GM18508 (cell line): ENCODE data around the gene NOX3.
A peak's percentile ranks its signal among the peaks of the same experiment; 100 is the strongest.
"Not testable (repeated sequence)": the region's sequence is repeated elsewhere in the genome, so short reads cannot be mapped to it uniquely, and the experiment has no call there.

ENCODE experiments used
- ATAC-seq: cut with Tn5 transposase; IDR thresholded peaks from one replicate; pipeline ENCODE4 v1.9.1; 2021; ENCODE audit warnings: moderate number of reproducible peaks; ENCODE audit not compliant: insufficient read depth, unreplicated experiment

NOX3 gene, protein sequence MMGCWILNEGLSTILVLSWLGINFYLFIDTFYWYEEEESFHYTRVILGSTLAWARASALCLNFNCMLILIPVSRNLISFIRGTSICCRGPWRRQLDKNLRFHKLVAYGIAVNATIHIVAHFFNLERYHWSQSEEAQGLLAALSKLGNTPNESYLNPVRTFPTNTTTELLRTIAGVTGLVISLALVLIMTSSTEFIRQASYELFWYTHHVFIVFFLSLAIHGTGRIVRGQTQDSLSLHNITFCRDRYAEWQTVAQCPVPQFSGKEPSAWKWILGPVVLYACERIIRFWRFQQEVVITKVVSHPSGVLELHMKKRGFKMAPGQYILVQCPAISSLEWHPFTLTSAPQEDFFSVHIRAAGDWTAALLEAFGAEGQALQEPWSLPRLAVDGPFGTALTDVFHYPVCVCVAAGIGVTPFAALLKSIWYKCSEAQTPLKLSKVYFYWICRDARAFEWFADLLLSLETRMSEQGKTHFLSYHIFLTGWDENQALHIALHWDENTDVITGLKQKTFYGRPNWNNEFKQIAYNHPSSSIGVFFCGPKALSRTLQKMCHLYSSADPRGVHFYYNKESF

DNA sequence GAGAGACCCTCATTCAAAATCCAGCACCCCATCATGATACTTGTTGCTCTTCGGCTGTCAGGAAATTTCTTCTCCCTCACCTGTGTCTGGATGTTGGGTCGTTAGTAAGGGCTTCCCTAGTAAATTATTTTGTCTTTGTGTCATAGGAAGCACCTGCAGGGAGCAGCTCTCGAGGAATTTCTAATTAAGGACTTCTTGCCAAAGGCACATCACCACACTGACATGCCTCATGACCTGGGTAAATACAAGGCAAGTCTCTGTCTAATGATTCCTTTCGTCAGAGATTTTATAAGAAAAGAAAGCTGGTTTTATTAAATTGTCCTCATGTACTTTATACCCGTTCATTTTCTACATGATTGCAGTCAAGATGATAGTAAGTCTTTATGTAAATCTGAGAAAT lies at the start of gene NOX3:
Gene NOX3, minus strand, starts transcription at position 74 of the 400 bp plus-strand sequence. Its CDS starts 39 bp downstream, at position 35.
- ATAC-seq: no peak

DNA sequence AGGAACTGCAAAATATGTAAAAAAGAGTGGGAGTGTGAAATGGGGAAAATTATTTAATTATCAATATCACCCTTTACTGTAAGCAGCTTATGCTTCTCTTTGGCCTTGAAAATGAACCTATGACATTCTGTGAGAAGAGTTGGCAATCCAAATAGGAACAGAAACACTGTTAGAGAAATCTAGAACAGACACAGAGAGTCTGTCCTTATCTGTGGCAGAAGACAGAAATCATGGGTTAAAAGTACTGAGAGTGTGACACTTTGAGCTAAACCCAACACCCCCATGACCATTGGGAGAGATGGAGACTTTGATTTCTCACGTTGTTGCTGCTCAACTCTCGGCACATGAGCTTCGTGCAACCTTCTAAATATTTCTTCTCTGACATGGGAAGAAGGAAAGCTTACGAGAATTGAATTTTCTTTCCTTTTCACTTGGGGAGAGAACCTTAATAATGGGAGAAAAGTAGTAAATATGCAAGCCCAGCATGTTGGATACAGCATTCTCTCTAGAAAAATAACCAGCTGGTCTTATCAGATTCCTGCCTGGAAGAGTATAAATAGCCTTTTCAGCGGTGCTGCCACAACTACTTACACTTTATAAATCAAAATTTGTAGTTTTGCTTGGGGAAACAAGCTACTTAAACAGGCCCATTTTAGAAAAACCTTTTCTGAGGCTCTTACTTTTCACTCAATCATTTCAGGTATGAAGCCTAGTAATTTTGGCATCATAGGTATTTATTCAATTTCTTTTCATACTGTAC lies 49.4 kb upstream of the NOX3 start:
- ATAC-seq: no peak

DNA sequence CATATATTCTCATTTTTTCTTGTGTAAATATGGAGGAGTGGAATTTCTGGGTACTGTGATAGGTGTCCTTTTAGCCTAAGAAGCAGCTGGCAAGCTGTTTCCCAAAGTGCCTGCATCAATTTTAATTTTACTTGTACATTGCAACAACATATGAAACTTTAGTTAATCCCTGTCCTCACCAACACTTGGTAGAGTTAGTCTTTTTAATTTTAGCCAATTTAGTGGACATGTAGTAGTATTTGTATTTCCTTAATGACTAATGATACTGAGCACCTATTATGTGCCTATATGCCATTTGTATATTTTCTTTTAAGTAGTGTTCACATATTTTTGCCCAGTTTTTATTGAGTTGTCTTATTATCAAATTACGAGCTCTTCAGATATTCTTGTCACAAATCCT lies 46.8 kb upstream of the NOX3 start:
- ATAC-seq: no peak

DNA sequence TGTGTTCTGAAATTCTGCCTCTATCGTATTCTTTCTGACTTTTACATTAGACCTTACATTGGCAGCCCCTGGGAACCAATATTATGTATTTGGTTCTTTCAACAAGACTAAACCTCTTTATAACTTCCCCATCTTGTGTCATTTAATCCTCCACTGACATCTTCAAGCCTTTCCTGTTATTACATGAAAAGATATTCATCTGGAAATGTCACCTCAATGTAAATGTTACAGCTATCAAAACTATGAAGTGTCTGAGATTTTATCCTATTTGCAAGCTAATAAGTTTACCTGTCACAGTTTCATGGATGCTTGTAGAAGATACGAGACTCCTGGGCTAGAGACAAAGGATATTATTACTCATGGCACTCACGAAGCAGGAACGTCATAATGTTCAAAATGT lies 43.9 kb upstream of the NOX3 start:
- no peak for ATAC-seq

DNA sequence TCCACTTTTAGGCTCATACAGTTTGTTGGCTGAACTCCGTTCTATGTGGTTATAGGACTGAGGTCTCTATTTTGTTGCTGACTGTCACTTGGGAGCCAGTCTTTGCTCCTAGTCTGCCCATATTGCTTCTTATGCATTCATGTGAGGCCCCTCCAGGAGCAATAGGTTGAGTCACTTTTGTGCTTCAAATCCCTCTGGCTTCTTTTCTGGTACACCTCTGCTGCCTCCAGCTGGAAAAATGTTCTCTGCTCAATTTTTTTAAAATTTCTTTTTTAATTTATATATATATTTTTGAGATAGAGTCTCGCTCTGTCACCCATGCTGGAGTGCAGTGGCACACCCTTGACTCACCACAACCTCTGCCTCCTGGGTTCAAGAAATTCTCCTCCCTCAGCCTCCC lies 42.7 kb upstream of the NOX3 start:
- ATAC-seq: no peak

DNA sequence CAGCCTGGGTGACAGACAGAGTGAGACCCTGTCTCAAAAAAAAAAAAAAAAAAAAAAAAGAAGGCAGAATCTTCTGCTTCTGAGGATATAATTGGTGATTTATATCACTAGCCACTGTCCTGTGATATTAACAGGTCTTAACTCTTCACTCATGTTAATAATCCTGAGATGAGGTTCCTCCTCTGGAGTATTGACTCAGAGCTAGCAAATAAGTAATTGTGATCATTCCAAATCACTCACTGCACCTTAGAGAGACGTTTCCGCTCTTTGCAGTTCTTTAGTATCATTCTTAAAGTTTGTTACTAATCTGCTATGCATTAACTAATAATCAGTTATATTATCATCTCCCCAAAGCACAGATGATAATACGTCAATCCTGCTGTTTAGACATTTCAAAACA lies 41.6 kb upstream of the NOX3 start:
- no peak for ATAC-seq

DNA sequence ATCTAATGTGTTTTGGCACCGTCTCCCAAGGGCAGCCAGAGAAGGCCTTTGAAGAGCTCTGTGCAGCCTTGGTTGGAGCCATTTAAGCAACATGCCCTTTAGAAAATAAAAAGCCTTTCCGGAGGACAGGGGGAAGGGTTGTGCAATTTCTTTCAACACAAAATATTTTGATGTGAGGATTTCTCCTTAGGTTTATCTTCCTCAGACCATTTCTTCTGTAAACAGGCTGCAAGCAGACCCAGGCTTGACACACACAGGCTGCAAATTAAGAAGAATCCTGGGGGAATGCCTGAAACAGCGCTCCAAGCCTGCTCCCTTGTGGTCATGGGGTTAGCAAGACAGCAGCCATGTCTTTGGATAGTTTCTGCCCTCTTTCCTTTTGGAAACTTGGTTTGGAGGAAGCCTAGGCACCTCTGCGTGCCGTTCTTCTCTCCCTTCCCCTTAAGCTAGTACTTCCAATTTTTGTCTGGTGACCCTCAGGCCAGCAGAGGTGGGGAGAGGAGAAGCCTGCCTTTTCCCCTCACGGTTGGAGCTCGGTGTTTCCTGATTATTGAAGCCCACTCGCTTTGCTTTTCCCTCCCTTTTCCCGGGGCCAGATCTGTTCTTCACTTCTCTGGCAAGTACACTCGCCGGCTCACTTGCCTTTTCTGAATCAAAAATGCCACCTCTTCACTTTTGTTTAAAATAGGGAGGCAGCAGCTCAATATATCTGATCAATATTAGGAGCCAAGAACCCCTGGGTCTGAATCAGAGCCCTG lies 39.6 kb upstream of the NOX3 start:
- no peak for ATAC-seq

DNA sequence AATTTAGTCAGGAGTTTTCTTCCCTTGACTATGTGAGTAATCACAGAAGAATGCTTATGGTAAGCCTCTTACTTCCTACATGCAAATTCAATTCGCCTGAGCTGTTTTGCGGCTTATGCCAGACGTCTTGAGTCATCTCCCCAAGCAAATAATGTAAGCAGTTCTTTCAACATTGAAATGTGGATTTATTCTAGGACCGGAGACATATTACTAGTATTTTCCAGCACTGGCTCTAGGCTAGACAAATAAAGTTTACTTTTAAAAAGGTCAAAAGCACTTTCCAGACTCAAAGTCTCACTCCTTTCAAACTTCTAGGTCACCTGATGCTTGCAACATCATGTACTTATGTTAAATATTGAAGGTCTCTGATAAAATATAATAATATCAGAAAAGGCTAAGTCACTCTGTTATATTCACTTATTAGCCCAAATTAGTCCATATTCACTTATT lies 38.1 kb upstream of the NOX3 start:
- ATAC-seq: peak; percentile 95

DNA sequence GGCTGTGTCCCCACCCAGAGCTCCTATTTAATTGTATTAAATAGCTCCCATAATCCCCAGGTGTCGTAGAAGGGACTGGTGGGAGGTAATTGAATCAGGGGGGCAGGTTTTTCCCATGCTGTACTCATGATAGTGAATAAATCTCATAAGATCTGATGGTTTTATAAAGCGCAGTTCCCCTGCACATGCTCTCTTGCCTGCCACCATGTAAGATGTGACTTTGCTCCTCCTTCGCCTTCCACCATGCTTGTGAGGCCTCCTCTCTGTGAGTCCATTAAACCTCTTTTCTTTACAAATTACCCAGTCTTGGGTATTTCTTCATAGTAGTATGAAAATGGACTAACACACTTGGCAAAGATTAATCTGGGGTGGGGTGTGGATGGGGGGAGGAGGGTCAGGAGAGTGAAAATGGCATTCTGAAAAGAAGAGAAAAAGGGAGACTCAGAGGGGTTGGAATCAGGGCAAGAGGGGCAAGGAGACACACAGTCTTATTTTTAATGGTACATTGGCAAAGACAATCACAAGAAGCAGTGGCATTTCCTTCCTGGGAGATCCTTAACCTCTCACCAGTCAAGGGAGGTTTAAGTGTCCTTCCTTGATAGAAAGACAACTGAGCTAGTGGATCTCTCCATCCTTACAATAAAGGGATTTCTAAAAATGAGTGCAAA lies 37.5 kb upstream of the NOX3 start:
- peak; percentile 17 for ATAC-seq

DNA sequence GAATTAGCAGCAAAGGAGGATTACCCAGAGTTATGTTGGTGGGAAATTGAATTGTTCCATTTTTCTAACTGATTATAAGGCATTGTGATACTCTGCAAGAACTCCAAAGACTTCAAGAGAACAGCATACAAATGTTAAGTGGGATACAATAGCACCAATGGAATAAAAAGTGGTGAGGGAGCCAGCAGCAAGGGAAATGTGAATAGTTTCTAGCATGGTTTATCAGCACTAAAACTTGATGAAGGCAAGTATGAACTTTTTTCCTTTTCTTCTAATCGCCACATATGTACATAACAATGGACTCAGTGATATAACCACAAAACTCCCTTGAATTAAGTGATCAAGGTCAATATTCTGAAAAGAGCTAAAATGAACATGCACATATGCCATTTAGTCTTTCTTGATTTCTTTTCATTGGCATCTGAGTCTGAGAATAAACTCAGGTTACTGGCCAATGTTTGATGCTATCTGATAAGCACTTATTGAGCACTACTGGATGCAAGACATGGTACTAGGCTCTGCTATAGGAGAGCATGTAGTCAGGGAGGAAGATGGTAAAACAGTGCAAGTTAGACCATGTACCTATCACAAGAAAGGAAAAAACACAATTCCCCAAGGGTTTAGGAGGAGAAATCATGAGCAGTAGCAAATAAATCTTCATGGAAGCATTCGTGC lies 36.6 kb upstream of the NOX3 start:
- no peak for ATAC-seq

DNA sequence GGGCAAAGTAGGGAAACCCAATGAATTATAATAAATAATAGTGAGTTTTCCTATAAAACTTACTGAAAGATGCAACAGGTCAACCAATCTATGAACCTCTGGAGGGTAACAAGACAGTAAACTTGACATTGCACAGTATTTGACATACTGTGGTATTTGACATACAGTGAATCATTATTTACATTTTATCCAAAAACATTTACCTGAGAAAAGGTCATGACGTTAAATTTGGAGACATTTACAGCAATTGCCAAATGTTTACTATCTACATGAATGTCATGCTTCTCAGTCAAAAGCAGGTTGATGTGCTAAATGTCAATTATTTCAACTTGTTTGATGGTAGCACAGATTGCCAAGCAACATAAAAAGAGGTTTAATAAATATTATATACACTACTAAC lies 35.8 kb upstream of the NOX3 start:
- ATAC-seq: no peak

DNA sequence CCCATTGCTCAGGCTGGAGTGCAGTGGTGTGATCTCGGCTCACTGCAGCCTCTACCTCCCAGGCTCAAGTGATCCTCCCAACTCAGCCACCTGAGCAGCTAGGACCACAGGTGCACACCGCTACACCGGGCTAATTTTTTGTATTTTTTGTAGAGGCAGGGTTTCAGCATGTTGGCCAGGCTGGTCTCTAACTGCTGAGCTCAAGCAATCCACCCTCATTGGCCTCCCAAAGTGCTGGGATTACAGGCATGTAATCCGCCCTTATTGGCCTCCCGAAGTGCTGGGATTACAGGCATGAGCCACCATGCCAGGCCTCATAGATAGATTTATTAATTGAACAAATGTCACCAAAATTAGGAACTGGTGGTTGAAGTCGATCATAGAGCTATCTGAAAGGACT lies 32.6 kb upstream of the NOX3 start:
- ATAC-seq: not testable (repeated sequence)

DNA sequence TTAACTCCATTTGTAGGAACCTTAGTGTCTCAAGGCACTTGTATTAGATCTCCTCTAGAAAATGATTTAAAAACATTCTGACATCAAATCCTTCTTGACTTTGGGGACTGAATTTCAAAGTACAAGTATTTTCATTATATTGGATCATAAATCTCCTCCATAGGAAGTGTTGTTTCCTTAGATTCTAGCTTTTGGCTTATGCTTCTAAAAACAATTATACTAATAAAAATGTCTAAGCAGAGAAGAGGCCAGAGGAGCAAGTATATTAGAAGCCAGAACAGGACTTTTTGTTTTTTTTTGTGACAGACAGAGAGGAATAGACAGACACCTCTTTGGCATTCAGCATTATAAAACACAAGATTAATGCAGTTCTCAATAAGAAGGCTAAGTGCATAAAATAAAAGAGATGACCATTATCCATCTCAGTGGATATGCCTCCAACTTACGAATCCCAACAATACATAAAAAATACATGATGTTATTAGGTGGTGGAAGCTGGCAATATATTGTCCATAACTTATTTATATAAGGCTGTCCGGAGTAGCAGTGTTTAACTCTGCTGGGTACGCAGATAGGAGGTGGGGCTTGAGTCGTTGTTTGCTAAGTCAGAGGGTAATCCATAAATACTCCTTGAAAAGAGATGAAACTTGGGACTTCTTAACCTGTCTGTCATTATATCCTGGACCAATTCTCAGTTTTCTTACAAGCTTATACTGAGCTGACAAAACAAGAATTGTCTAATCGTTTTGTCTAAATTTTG lies 31.9 kb upstream of the NOX3 start:
- no peak for ATAC-seq

DNA sequence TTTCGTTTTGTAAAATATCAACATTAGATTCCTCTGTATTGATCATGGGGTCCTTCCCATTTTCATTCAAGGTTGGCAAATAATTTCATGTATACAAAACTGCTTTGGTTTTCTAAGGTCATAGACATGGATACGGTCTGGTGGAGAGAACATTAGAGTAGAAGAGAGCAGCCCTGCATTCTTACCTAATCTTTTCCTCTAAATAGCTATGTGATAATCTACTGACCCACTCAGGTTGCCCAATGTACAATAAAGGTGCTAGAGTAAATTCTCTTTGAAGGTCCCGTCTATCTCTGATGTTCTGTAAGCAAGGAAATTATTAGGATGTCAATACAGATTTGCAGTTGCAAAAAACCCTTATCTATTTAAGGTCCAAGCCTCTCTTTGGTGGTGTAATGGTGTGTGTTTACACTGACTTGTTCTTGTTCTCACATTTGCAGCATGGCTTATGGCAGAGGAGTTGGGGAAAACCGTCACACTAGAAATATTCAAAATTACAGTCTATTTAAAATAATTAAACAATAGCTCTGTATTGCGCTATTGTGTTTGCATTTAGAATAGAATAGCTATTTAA lies 31.2 kb upstream of the NOX3 start:
- ATAC-seq: no peak

DNA sequence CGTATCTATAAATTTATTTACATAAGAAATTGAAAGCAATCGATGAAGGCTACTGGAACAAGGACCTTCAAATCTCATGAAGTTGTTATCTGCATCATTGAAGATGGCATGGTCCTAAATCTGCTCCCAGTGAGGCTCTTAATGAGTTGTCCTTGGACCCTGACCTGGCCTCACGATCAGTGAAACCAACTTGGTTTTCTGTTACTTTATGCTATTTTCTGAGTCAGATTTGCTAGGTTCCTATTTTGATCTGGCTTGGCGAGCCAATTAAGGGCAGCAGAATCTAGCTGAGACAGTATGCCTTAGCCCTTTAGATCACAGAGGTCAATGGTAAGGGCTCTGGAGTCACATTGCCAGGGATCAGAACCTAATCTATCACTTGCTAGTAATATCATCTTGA lies 30.1 kb upstream of the NOX3 start:
- no peak for ATAC-seq

DNA sequence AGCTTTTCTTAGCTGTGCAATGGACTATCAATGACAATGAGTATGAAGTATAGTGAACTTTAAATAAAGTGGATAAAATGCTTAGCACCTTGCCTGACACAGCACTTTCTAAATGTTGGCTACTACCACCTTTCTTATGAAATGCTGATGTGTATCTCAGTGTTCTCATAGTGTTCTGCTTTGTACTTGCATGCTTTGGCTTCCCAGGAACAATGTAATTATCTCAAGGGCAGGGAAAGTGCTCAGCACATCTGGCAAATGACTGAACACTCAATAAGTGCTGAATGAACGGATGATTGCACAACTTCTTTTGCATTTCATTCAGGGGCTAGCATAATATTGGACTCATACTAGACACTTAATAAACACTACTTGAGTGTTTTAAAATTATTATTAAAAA lies 28.2 kb upstream of the NOX3 start:
- no peak for ATAC-seq

DNA sequence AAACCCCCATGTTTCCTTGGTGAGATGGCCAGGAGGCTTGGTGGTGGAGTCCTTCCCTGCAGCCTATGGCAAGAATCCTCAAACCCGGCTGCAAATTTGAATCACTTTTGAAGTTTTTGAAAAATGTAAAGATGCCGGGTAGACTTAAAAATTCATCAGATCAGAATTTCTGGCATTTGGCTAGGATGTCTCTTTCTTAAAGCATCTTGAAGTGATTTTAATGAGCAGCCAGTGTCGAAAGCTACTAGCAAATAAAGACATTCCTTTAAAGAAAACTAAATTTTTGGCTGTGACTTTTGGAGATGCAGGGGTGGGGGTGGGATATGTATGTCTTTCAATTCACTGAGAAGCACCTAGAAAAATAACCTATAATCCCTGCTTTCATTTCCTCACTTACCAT lies 25.6 kb upstream of the NOX3 start:
- ATAC-seq: no peak

DNA sequence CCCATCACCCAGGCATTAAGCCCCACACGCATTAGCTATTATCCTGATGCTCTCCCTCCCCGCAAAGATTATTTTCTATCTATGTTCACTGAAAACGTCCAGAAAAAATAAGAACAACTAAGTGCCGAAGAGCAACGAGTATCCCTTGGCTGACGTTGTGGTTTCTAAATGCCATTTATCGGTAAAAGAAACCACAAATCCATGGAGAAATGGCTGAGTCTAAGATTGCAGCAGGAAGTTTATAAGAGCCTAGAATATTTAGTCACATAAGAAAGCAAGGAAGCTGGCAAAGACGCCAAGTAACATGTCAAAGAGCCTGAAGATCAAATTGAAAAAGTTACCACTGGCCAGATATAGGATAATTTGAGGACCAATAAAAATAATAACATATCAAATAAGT lies 18.1 kb upstream of the NOX3 start:
- ATAC-seq: no peak

DNA sequence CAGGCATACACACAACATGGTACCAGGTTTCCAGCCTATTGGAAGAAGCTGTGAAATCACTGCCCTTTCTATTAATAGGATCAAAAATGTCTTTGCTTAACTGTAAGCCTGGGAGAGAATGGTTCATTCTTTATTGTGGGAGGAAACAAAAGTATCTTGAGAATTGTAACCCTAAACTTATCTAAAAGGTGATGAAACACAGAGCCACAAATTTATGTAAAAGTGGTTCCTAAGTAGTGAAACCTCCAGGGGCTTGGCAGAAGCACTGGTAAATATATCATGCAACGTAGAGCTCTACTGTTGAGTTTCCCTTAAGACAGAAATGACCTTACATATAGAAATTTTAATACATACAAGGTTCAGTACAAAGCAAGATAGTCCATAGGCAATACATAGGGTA lies 17.2 kb upstream of the NOX3 start:
- ATAC-seq: no peak
